GM21515 (cell line): ENCODE measurements around the gene C20orf202.
"Not testable (repeated sequence)": the region's sequence is repeated elsewhere in the genome, so short reads cannot be mapped to it uniquely, and the experiment has no call there.

Source experiments
- ATAC-seq: cut with Tn5 transposase; IDR thresholded peaks from one replicate; pipeline ENCODE4 v1.9.1; 2021; ENCODE audit not compliant: unreplicated experiment

Gene C20orf202

DNA sequence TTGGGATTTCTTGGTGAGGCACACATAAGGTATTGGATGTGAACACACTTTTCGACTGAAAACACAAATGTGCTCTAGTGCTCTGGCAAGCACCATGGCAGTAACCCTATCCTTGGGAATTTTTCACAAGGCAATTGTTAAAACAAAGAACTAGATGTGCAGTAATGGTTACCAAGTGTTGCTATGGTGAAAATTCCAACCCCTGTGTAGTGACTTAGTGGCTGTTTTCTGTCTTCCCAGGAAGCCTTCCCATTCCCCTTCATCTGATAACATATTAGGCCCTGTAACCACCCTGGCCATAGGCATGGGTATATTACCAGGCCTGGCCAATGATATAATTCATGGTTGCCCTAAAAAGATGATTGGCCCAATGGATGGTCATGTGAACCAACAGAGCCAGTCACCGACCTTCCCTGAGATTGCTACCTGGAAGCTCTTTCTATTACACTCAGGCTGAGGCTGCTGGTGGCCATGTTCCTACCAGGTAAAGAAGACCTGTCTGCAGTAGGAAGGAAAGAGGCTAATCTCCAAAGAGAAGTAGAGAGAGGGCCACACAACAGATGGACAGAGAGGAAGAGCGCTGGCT, 4.1 kb downstream of the C20orf202 start:
- no peak for ATAC-seq

- ATAC-seq: no peak
These were observed 6.5 kb downstream of the C20orf202 start for GRCh38 chr20:1209447-1210387.

DNA sequence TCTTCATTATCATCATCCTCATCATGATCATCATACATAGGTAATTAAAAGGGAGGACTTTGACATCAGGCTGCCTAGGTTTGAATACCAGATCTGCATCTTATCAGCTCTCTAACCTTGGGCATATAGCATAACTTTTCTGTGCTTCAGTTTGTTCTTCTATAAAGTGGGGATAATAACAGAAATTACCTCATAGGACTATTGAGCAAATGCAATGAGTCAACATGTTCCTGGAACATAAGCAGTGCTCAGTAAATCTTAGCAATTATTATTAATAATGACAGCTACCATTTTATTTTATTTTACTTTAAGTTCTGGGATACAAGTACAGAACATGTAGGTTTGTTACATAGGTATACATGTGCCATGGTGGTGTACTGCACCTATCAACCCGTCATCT, 7.2 kb downstream of the C20orf202 start:
- ATAC-seq: no peak

GRCh38 chr20:1212023-1212422, 8.8 kb downstream of the C20orf202 start:
- ATAC-seq: no peak

DNA sequence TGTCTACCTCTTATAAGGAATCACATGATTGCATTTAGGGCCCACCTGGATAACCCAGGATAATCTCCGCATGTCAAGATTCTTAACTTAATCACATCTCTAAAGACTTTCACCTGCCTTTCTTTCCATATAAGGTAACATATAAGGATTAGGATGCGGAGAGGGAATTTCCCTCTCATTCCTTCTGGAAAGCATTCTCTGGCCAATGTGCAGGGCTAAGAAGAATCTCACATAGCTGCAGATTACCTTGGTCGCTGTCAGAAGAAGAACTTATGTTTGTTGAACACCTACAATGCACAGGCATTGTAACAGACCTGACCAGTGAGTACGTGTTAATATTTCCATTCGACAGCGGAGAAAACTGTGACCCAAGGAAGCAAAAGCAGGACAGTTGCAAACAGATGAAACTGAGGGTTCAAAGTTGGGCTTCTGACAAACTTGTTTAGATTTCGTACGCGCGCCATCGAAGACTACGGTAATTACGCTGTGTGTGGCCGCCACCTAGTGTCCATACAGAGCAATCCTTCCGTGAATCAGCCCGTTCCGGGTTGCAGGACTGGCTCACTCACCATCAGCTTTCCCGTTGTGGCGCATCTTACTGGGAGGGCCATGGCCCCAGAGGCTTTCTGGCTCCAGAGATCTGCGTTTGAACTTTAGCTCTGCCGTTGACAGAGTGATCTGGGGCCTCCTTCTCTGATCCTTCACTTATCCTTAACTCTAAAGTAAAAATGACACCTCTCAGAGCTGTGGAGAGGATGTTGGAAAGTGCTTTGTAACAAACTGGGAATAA, 9.5 kb downstream of the C20orf202 start:
- ATAC-seq: no peak

DNA sequence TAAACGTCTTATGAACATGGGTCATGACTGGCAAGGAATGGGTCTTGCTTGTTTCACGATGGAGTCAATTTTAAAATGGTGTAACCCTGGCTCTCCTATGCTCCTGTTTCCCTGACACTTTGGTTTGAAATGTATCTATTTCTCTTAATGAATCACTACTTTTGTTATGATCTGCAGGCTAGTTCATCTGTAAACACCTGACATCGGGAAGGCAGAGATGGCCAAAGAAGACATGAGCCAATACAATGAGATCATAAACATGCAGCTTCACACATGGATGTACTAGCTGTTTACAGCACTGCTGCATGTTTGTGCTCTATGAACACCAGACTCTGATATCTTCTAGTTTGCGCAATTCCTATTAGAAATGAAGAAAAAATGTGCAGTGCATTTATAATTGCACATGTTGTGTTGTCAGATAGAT, 11.6 kb downstream of the C20orf202 start:
- ATAC-seq: no peak

DNA sequence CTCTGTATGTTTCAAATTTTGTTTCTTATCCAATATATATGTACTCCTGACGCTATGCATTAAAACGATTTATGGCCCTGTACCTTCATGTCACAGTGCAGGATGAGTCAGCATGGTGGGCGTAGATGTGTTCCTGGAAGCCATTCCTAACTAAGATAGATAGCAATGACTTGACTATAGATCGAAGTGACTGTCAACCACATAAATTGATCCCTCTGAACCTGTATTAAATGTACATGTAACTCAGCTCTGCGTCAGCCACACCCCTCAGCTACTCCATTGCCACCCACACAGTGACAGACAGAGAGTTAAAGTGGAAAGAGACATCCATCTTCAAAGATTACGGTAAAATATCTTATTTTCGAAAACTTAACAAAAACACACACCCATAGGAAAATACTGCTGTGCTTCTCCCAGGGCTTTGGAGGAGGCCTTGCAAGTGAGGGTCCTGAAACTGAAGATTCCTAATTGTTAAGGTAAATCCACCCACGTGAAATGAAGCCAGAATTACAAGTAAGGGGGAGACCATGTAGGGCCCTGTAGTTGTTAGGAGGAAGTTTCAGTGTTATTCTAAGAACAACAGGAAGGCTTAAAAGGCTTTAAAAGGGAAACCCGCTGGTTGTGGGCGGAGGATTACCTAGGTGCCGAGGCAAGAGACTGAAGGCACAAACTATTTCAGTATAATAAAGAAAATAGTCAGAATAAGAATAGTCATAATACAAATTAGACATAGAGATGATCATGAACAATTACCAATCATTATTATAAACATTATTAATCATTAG, 12.3 kb downstream of the C20orf202 start:
- ATAC-seq: no peak

GRCh38 chr20:1216527-1217427, 13.5 kb downstream of the C20orf202 start:
- ATAC-seq: not testable (repeated sequence)

DNA sequence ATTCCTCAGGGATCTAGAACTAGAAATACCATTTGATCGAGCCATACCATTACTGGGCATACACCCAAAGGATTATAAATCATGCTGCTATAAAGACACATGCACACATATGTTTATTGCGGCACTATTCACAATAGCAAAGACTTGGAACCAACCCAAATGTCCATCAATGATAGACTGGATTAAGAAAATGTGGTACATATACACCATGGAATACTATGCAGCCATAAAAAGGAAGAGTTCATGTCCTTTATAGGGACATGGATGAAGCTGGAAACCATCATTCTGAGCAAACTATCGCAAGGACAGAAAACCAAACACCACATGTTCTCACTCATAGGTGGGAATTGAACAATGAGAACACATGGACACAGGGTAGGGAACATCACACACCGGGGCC, 19.5 kb downstream of the C20orf202 start:
- not testable (repeated sequence) for ATAC-seq

DNA sequence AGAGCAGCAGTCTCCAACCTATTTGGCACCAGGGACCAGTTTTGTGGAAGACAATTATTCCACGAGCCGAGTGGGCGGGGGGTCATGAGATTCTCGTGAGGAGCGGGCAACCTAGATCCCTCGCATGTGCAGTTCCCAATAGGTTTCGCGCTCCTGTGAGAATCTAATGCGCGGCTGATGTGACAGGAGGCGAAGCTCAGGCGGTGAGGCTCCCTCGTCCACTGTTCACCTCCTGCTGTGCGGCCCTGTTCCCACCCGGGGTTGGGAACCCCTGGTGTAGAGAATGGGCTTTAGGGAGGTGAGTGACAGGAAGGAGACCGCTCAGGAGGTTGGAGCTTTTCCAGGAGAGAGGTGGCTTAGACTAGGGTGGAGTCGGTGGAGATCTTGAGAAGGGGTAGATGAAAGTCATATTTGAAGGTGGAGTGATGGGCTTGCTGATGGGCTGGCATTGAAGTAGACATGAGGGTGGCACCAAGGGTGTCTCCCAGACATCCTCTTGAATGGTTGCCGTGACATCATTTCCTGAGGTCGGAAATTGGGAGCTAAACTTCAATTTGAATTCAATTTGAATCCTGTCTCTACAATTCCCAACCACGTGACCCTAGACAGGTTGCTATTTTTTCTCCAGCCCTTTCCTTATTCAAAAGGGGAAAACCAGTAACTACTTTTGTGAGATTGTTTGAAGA, 21.1 kb downstream of the C20orf202 start:
- ATAC-seq: no peak

- ATAC-seq: no peak
These were observed 22.1 kb downstream of the C20orf202 start for GRCh38 chr20:1225263-1225782.

GRCh38 chr20:1225783-1226654, 22.8 kb downstream of the C20orf202 start, which contains the start of gene RAD21L1:
TSS of gene RAD21L1 (plus strand) at chr20:1226044. CDS start at chr20:1228454, 2,410 bp downstream.
- no peak for ATAC-seq

GRCh38 chr20:1229541-1229940, 26.3 kb downstream of the C20orf202 start:
- no peak for ATAC-seq

- ATAC-seq: no peak
These were observed 29.2 kb downstream of the C20orf202 start for GRCh38 chr20:1232286-1233111.

DNA sequence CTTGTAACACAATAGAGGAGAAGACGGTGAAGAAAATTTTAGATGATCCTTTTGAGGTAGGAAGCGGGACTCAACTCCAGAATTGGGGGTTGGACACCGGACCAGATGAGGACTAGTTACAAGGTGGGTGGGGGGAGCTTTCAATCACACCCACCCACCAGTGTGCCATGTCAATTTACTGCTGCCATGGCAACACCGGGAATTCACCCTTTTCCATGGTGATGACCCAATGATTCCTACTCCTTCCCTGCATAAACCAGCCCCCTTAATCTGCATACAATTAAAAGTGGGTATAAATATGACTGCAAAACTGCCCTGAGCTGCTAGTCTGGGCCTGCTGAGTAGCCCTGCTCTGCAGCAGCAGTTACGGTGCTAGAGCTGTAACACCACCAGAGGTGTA, 37.3 kb downstream of the C20orf202 start:
- ATAC-seq: no peak

- no peak for ATAC-seq
These were observed 38.2 kb downstream of the C20orf202 start for GRCh38 chr20:1241456-1241855.

GRCh38 chr20:1242099-1242498, 38.8 kb downstream of the C20orf202 start:
- ATAC-seq: no peak
